GM18867 (cell line): ENCODE results near the gene HJURP.
A peak's percentile ranks its signal among the peaks of the same experiment; 100 is the strongest.
"Not testable (repeated sequence)": the region's sequence is repeated elsewhere in the genome, so short reads cannot be mapped to it uniquely, and the experiment has no call there.

Experiments
- ATAC-seq: cut with Tn5 transposase; IDR thresholded peaks from one replicate; pipeline ENCODE4 v1.9.1; 2021; ENCODE audit warnings: mild to moderate bottlenecking, moderate library complexity; ENCODE audit not compliant: unreplicated experiment

HJURP gene

GRCh38 chr2:233854241-233854981 is at the start of gene HJURP:
Gene HJURP, minus strand, starts transcription at chr2:233854535. Its CDS starts 35 bp downstream, at chr2:233854500.
- peak; percentile 95 for ATAC-seq

GRCh38 chr2:233901884-233902283 is 47.5 kb upstream of the HJURP start:
- no peak for ATAC-seq

GRCh38 chr2:233901367-233901766 is 47.0 kb upstream of the HJURP start:
- ATAC-seq, result no peak

GRCh38 chr2:233896253-233896652 is 41.9 kb upstream of the HJURP start:
- not testable (repeated sequence) for ATAC-seq

- ATAC-seq, result no peak
These were observed 38.5 kb upstream of the HJURP start for GRCh38 chr2:233892793-233893192.

GRCh38 chr2:233882353-233882752 is 28.0 kb upstream of the HJURP start:
- no peak for ATAC-seq

GRCh38 chr2:233872125-233872524 is 17.8 kb upstream of the HJURP start:
- ATAC-seq, result not testable (repeated sequence)

GRCh38 chr2:233871432-233871831 is 17.1 kb upstream of the HJURP start:
- no peak for ATAC-seq

- peak; percentile 62 for ATAC-seq
These were observed 13.7 kb upstream of the HJURP start, which contains the start of gene MSL3B for GRCh38 chr2:233867993-233868532. Gene MSL3B, minus strand, starts transcription at chr2:233868386.

GRCh38 chr2:233866479-233866878 is 12.1 kb upstream of the HJURP start:
- no peak for ATAC-seq

- ATAC-seq, result no peak
These were observed 11.5 kb upstream of the HJURP start for GRCh38 chr2:233865838-233866237.

GRCh38 chr2:233862261-233862768 is 8.0 kb upstream of the HJURP start:
- no peak for ATAC-seq

GRCh38 chr2:233858331-233858730 is 4.0 kb upstream of the HJURP start:
- no peak for ATAC-seq

- no peak for ATAC-seq
These were observed 3.3 kb upstream of the HJURP start for GRCh38 chr2:233857511-233858141.

- no peak for ATAC-seq
These were observed 1.8 kb upstream of the HJURP start for GRCh38 chr2:233856184-233856583.

- ATAC-seq, result no peak
These were observed 1.0 kb upstream of the HJURP start for GRCh38 chr2:233855345-233855744.

- ATAC-seq, result peak; percentile 1
These were observed 473 bp downstream of the HJURP start for GRCh38 chr2:233853883-233854240.

- no peak for ATAC-seq
These were observed 982 bp downstream of the HJURP start for GRCh38 chr2:233853353-233853752.

- ATAC-seq, result no peak
These were observed 2.3 kb downstream of the HJURP start for GRCh38 chr2:233852056-233852455.

- ATAC-seq, result no peak
These were observed 3.2 kb downstream of the HJURP start for GRCh38 chr2:233851169-233851568.

GRCh38 chr2:233850745-233851144 is 3.6 kb downstream of the HJURP start:
- ATAC-seq, result no peak
